ENCODE results near the gene TFDP1.

The TFDP1 gene

DNA sequence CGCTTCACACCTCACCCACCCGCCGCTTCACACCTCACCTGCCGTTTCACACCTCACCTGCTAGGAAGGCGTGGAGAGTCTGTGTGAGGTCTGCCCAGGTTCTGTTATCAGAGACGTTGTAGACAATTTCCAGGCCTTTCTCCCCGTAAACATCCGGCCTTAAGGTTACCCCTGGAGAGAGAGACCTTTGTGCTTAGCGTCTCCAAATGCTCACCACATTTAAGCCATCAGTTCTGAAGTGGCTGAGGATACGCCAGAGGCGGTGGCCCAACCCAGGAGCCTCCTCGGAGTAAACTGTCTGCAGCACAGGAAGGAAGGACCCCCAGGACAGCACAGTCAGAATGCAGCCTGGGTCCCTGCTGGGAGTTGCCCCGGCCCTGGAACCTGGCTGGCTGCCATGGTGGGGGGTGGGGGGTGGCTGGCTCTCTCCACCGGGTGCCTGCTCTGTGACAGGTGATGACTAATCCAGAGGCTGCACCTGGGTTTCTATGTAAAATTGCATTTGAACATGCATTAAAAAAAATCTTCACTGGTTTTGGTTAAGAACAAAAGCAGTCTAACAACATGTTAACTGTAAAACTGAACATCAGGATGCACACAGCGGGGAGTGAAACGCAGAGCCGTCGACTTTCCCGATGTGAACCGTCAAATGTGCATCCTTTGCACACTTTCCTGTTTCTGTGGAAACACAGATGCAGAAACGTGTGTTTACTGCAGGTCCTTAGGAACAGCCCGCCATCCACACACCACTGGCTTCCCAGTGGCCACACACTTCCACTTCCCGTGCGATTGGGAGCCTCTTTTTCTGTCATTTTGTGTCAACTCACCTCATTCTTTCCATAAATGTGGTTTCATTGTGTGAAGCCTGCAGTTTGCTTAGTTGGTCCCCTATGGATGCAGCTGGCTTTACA, 69.0 kb downstream of the TFDP1 start:
- no peak for DNase-seq

DNA sequence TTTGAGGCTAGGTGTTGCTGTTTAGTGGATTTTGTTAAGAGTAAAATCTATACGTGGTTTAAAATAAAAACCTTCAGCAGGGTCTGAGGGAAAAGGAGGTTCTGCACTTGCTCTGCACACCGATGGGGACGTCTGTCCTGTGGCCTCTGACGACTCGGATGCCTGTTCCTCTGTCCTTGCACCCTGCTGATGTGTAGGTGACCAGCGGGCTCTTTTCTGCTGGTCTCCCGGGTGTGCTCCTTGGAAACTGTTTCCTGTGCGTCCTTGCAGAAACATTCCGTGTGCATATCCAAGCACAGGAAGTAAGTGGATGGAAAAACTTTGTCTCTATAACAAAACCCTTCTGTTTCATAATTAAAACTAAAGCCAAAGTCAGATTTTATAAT, 69.6 kb downstream of the TFDP1 start:
- no peak for DNase-seq

DNA sequence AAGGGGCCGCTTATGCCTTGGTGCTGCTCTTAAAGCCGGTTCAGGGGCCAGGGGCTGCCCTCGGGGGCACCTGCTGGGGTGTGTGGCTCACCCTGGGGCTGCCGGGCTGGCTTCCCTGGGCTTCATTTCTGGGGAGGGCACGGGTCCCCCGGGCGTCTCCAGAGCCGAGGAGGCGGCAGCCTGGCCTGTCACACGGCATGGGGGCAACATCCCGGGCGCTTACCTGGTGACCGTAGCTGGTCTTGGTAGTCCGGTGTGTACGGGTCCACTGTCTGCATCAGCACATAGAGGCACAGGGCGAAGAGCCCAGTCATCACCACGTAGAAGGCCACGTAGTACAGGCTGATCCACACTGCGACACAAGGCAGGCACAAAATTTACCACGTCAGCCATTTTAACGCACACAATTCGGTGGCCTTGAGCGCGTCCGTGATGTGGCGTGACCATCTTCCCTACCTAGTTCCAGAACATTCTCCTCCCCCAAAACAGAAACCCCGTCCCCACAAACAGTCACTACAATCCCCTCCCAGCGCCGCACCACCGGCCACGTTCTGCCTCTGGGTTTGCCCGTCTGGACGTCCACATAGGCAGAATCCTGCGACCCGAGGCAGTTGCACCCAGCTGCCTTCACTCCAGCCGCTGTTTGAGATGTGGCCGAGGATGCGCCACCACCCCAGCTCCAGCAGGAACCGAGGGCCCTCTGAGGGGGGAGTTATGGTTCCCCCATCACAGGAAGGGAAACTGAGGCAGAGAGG, 70.2 kb downstream of the TFDP1 start:
- DNase-seq: no peak

DNA sequence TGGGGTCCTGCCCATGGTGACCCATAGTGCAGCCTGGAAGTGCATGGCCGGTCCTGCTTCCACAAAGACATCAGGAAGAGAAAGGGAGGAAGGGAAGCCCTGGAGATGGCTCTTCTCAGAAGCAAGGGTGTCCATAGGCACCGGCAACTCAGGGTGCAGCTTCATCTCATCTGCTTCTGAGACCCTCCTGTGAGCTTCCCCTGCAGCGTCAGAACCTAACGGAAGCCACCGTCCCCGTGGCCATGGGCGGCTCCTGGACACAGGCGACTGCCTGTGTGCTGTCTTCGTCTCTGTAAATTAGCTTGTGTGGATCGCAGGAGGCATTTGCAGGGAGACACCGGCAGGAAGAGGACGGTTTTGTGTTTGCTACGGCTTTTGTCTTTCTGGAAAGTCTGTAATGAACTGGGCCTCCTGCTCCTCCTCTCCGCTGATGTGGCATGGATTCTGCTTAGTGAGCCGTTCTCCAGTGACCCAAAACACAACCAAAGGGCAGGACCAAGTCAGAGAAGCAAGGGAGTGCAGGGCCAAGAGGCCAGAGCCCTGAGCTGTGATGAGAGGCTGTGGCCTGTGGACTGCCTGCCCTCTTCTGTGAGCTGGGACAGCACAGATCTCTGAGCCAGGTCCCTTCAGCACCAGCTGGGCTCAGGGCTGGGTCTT, 70.9 kb downstream of the TFDP1 start:
- DNase-seq: no peak

DNA sequence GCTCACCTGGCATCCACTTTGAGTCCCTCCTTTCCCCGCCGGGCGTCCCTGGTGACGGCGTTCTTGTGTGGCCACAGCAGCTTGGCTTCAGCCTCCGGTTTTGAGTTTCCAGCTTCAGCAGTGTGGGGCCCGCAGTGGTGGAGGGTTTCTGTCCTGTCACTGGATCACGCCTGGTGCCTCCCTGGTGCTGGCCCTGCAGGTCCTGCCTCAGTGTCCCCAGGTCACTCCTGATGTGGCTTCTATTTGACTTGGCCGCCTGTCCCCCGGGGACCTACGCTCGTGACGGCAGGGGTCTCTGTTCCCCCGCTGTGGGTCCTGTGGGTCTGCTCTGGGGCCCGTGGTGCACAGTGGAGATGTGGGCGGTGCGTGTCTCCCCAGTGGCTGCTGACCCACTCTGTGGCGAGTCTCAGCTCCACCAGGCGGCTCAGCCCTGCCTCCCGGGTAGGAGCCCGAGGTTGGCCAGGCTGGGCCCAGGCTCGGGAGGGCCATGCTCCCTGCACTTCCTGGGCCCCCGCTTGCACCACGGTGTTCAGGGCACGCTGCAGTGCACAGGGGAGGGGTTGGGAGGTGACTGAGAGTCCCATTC, 71.5 kb downstream of the TFDP1 start:
- DNase-seq: no peak

DNA sequence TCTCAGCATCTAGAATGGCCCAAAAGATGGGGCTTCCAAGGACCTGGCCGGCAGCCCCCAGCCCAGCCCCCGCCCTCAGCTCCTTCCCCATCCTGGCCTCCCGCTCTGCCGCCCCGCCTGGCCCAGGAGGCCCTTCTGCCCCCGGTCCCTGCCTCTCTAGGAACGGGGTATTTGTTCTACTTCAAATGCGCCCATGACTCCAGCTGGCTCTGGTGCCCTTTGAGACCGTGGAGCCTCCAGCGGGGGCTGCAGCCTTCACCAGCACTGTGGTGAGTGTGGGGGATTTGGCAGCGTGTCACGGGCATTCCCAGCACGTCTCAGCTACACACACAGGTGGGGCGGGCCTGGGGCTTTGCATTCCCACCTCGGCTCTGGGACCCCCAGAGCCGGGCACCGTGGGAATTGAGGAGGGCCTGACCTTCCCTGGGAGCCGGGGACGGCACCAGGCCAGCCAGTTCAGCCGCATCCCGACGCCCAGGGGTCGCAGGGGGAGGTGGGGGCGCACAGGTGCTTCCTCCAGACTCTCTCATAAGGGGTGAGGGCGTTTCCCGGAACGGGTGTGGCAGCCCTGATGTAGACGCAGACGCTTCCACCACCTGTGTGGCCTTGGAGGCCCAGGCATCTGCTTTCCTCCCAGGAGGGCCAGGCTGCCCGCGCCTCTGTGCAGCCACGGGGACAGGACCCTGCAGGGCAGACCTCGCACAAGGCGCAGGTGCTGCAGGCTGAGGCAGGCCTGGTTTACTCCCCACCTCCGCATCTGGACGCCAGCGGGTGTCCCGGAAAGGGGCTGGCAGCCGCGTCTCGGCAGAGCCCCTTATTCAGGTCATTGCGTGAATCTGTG, 72.5 kb downstream of the TFDP1 start:
- DNase-seq: no peak

DNA sequence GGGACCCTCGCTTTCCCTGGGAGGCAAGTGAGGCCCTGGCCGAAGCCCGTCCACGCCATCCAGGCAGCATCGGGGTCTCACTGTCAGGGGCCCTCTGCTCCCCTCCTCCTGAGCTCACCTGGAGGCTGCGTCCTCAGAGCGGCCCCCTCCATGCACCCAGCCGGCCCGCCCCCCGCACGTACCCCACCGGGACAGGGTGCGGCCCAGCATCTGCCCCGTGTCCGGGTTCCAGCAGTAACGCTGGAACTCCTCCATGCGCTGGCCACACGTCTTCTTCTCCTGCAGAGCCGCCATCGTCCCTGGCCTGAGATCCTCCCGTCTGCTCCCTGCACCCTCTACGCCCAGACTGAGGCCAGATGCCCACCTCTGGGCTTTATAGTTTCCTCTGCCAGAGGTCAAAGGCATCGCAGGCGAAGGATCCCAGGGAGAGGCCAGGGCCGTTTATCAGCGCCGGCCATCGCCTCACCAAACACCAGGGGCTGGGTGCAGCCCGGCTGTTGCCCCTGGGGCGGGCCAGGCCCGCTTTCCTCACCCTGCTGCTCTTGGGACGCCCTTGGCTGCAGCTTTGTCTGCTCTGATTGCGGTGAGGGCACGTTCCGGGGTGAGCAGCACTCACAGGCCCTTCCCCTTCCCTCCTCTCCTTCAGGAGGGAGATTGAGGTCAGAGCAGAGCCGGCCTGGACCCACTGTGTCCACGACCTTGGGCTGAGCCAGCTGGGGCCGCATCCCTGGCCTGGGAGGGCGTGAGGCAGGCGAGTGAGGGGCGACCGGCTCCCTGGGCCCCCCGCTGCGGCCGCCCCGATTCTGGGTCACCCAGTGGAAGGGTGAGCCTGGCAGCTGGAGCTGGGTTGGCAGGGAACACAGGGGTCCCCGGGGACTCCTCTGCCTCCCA, 73.5 kb downstream of the TFDP1 start, which contains the start of gene ATP4B:
Gene ATP4B (minus strand): TSS at position 348 of the 891 bp plus-strand sequence. CDS start 54 bp downstream, at position 294.
- no peak for DNase-seq

DNA sequence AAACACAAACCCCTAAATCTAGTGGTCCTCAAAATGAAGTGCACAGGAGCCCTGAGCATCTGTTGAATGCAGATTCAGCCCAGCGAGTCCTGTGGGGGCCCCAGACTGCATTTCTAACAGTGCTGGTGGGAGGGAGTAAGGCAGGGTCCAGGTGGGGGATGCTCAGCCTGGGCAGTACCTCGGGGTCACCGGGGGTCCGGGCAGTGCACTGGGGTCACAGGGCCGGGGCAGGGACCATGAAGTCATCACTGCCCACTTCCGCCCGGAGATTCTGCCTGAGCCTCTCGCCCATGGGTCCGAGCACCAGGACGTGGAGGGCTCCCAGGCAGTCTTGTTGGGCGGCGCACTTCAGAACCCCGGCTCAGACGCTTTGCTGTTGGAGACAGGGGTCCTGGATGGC, 74.3 kb downstream of the TFDP1 start:
- DNase-seq: no peak

DNA sequence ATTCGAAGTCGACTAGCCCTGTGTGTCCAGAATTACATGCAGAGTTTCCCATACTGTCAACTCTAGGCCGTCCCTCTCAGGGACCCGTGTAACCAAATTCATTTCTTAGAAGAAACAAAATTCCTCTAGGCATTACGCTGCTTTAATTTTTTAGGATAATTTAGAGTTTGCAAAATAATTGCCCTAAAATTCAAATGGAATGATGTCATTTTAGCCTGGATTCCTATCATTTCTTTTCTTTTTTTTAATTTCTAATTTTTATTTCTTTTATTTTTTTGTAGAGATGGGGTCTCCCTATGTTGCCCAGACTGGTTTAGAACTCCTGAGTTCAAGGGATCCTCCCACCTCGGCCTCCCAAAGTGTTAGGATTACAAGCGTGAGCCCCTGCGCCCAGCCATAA, 74.8 kb downstream of the TFDP1 start:
- DNase-seq: no peak

DNA sequence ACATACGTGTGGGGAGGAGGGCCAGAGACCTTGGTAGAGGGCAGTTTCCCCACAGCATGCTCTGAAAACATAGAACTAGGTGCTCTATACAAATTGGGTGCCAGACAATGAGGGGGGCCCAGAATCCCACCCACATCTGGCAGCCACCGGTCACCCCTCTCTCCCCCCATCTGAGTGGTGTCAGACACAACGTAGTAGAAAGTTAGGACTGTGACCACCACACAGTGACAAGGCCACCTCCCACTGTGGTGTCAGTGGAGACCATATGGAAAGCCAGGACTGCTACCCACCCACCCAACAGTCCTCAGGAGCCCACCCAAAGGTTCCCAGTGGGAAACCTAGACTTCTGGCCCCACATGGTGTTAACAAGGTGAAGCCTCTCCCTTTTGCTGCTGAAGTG, 75.5 kb downstream of the TFDP1 start:
- DNase-seq: no peak

DNA sequence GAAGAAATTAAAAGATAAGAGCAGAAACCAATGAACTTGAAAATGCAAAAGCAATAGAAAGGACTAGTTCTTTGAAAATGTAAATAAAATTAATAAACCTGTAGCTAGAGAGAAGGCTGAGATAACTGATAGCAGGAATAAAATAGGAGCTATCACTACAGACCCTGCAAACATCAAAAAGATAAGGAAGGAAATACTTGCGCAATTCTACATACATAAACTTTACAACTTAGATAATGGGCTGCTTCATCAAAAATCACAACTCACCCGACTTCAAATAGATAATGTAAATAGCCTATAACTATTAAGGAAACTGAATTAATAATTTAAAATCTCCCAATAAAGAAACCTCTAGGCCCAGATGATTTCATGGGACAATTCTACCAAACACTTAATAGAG, 77.0 kb downstream of the TFDP1 start:
- no peak for DNase-seq

DNA sequence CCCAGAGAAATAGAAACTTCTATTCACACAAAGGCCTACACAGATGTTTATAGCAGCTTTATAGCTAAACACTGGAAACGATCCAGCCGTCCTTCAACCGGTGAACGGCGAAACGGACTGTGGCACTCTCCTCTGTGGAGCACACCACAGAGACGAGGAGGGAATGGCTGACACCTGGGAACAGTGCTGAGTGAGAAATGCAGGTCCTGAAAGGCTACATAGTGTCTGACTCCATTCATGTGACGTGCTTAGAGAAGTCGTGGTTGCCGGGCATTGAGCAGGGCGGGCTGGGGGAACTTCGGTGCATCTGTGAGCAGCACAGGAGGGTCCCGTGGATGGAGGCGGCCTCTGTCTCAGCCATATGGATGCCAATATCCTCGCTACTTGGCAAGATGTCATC, 79.4 kb downstream of the TFDP1 start:
- no peak for DNase-seq

DNA sequence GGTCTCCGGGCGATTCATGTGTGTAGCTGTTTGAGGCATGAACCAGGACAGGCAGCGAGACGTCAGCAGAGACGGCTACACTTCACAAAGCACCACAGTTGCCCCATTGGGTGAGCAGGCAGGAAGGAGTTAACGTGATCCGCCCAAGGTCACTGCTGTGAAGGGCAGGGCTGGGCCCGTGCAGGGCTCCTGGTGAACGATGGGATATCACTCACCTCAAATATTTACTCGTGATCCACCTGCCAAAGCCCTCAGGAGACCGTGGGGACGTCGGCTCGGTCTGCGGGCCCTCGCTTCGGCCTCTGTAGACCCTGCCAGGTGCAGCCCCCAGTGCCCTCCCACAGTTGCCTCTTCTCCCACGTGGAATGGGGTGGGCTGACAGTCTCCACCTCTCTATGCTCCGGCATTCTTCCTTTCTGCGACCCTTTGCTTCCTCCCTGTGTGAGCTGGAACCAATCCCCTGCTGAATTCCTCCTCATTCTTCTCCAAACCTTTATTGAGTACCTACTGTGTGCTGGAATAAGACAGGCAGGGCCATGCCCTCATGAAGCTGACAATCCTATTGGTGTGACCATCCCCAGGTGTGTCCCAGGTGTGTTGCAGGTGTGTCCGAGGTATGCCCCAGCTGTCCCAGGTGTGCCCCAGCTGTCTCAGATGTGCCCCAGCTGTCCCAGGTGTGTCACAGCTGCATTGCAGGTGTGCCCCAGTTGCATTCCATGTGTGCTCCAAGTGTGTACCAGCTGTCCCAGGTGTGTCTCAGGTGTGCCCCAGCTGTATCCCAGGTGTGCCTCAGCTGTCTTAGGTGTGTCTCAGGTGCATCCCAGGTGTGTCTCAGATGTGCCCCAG, 80.4 kb downstream of the TFDP1 start:
- no peak for DNase-seq

DNA sequence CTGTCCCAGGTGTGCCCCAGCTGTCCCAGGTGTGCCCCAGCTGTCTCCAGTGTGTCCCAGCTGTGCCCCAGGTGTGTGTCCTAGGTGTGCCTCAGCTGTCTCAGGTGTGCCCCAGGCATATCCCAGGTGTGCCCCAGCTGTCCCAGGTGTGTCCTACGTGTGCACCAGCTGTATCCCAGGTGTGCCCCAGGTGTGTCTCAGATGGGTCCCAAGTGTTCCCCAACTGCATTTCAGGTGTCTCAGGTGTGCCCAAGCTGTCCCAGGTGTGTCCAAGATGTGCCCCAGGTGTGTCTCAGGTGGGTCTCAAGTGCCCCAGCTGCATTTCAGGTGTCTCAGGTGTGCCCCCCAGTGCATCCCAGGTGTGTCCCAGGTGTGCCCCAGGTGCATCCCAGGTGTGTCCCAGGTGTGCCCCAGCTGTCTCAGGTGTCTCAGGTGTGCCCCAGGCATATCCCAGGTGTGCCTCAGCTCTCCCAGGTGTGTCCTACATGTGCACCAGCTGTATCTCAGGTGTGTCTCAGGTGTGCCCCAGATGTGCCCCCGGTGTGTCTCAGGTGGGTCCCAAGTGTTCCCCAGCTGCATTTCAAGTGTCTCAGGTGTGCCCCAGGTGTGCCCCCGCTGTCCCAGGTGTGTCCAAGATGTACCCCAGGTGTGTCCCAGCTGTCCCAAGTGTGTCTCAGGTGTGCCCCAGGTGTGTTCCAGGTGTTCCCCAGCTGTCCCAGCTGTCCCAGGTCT, 81.2 kb downstream of the TFDP1 start:
- DNase-seq: no peak

DNA sequence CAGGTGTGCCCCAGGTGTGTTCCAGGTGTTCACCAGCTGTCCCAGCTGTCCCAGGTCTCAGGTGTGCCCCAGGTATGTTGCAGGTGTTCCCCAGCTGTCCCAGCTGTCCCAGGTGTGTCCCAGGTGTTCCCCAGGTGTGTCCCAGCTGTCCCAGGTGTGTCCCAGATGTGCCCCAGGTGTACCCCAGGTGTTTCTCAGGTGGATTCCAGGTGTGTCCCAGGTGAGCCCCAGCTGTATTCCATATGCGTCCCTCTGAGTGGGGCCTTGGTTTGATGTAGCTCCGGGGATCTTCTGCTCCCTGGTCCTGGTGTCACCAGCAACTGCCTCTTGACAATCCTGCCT, 81.7 kb downstream of the TFDP1 start:
- no peak for DNase-seq

DNA sequence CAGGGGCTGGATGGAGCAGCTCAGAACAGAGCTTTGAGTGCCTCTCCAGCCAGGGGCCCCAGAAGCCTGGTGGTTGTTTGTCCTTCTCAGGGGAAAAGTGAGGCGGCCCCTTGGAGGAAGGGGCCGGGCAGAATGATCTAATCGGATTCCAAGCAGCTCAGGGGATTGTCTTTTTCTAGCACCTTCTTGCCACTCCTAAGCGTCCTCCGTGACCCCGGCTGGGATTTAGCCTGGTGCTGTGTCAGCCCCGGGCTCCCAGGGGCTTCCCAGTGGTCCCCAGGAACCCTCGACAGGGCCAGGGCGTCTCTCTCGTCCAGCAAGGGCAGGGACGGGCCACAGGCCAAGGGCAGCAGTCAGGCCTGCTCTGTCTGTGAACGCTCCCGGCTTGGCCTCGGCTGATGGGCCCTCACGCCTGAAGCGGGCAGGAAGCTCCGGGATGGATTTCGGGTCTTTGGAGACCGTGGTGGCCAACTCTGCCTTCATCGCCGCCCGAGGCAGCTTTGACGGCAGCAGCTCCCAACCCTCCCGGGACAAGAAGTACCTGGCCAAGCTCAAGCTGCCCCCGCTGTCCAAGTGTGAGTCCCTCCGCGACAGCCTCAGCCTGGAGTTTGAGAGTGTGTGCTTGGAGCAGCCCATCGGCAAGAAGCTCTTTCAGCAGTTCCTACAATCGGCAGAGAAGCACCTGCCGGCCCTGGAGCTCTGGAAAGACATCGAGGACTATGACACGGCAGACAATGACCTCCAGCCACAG, 82.6 kb downstream of the TFDP1 start, which contains the start of gene GRK1:
Gene GRK1 (plus strand): TSS at position 269 of the 751 bp plus-strand sequence. CDS start 168 bp downstream, at position 437.
- DNase-seq: no peak

DNA sequence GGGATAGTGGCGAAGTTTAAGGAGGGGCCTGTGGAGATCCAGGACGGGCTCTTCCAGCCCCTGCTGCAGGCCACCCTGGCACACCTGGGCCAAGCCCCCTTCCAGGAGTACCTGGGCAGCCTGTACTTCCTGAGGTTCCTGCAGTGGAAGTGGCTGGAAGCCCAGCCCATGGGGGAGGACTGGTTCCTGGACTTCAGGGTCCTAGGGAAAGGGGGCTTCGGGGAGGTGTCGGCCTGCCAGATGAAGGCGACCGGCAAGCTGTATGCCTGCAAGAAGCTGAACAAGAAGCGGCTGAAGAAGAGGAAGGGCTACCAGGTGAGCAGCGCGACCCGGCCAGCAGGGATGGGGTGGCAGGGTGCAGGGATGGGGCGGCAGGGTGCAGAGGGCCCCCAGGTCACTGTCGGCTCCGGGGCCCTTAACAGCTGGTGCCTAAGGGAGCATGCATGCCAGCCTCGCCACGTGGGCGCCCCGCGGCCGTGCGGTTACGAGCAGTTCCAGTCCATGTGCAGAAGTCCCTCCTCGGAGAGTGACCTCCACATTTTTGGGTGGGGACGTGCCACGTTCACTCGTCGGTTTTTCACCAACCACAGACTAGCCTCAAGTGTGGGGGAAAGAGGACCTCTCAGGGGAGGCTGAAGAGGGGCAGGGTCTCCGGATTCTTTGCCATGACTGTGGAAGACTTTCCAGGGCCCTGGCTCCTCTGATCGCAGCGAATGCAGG, 83.4 kb downstream of the TFDP1 start:
- no peak for DNase-seq

DNA sequence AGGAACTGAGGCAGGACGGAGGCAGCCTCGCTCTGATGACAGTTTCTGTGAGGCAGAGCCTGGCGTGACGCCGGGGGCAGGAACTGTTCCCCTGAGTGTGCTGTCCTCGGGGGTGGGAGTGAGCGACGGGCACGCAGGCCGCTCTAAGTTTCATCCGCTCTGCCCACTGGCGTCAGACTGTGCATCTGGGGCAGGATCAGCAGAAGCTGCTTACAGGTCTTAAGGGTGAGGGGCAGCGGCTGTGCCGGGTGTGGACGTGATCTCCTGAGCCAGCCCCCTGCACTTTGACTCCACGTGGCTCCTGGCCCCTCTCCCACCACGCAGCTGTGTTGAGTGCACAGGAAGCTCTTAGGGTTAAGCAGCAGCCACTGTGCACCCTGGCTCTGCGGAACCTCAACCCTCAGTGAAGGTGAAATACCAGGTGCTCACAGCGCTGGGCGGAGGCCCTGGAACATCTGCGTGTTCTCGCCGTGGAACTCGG, 84.0 kb downstream of the TFDP1 start:
- DNase-seq: no peak
